AG09309 (cell line): ENCODE measurements around the gene ADRA2B.

Source experiments
- DNase-seq: peaks from one replicate; pipeline ENCODE4 v3.0.0-alpha.2; 2010; ENCODE audit warnings: low read depth
- H3K4me3 ChIP-seq: 2 replicates; pipeline ENCODE4 v1.5.1; 2011; ENCODE audit warnings: mild to moderate bottlenecking, low read depth, low read length, moderate library complexity; ENCODE audit not compliant: control insufficient read depth
- CTCF ChIP-seq: IDR thresholded peaks from 2 replicates; pipeline ENCODE4 v1.5.1; 2011; ENCODE audit warnings: mild to moderate bottlenecking, low read depth, low read length, inconsistent platforms; ENCODE audit not compliant: insufficient read depth, control insufficient read depth; ENCODE audit errors: missing control alignments

Gene ADRA2B

GRCh38 chr2:96158554-96158940 lies 42.2 kb upstream of the ADRA2B start:
- DNase-seq, result no peak
- H3K4me3 ChIP-seq, result no peak overlapping the region
- TF ChIP-seq CTCF, result no peak

- TF ChIP-seq CTCF, result no peak
- no peak overlapping the region for H3K4me3 ChIP-seq
- no peak for DNase-seq
Measured at GRCh38 chr2:96157649-96158553, 41.5 kb upstream of the ADRA2B start.

GRCh38 chr2:96156926-96157648 lies 40.7 kb upstream of the ADRA2B start:
- H3K4me3 ChIP-seq, result no peak overlapping the region
- TF ChIP-seq CTCF, result no peak
- no peak for DNase-seq

GRCh38 chr2:96156011-96156820 lies 39.8 kb upstream of the ADRA2B start:
- no peak overlapping the region for H3K4me3 ChIP-seq
- TF ChIP-seq CTCF, result no peak
- no peak for DNase-seq

GRCh38 chr2:96154506-96155380 lies 38.4 kb upstream of the ADRA2B start:
- no peak for DNase-seq
- no peak overlapping the region for H3K4me3 ChIP-seq
- no peak for TF ChIP-seq CTCF

- H3K4me3 ChIP-seq, result no peak overlapping the region
- TF ChIP-seq CTCF, result no peak
- DNase-seq, result no peak
Measured at GRCh38 chr2:96153991-96154431, 37.6 kb upstream of the ADRA2B start.
